Sigmoid colon (tissue), 7 donors: ENCODE measurements around the gene HIRA. TPM values are rescaled to one million over a fixed set of nuclear protein-coding genes. Genes with fewer than 3 reads are reported as not detected.
"Not testable (repeated sequence)": the region's sequence is repeated elsewhere in the genome, so short reads cannot be mapped to it uniquely, and the experiment has no call there.

Experiments
- DNase-seq: peaks from one replicate; pipeline ENCODE4 v3.0.0-alpha.2; 2019
- H3K27ac ChIP-seq, 4 donors: fragments of 200-600 bp; sonication (generic); one replicate each; pipeline ENCODE4 v1.5.1; 2016 to 2019; ENCODE audit warnings: mild to moderate bottlenecking in 1 of 4
- H3K27me3 ChIP-seq, 3 donors: fragments of 200-600 bp; sonication (generic); one replicate each; pipeline ENCODE4 v1.5.1; 2019; ENCODE audit warnings: mild to moderate bottlenecking in 1 of 3
- H3K36me3 ChIP-seq, 4 donors: fragments of 200-600 bp; sonication (generic); one replicate each; pipeline ENCODE4 v1.5.1; 2016 to 2019
- H3K4me1 ChIP-seq, 4 donors: fragments of 200-600 bp; sonication (generic); one replicate each; pipeline ENCODE4 v1.5.1; 2017 to 2019
- H3K4me3 ChIP-seq, 4 donors: fragments of 200-600 bp; sonication (generic); one replicate each; pipeline ENCODE4 v1.5.1; 2017 to 2019; ENCODE audit warnings: mild to moderate bottlenecking in 2 of 4, moderate library complexity in 1 of 4
- H3K9me3 ChIP-seq, 4 donors: fragments of 200-600 bp in 3 of 4; sonication (generic) in 3 of 4; one replicate each; pipeline versions ENCODE4 v1.5.1 to v1.6.1; 2013 to 2019
- EP300 ChIP-seq, 4 donors: sonication (generic); formaldehyde crosslinking; IDR thresholded peaks; one replicate each; pipeline ENCODE4 v1.6.1; 2017; ENCODE audit warnings: antibody characterized with exemption in 4 of 4
- POLR2A ChIP-seq, 2 donors: fragments of 450-650 bp; IDR thresholded peaks; one replicate each; pipeline ENCODE4 v1.6.1; 2016; ENCODE audit warnings: antibody characterized with exemption in 2 of 2, mild to moderate bottlenecking in 2 of 2, moderate library complexity in 2 of 2
- POLR2AphosphoS5 ChIP-seq, 4 donors: sonication (generic); formaldehyde crosslinking; IDR thresholded peaks; one replicate each; pipeline ENCODE4 v1.6.1; 2017; ENCODE audit warnings: antibody characterized with exemption in 4 of 4
- WGBS, 2 donors: extraction: QIAGEN DNeasy Blood & Tissue Kit; methylation state at CpG; one replicate each; pipeline ENCODE4 v1.1.7; 2013; 5-methylcytosine and 5-hydroxymethylcytosine counted together
- intact Hi-C: fragments of 100-400 bp; cut with DNase I; formaldehyde crosslinking; loops from one replicate; pipeline ENCODE4 v1.15.1; 2023
- polyA plus RNA-seq, 3 donors: library from polyadenylated mRNA; stranded (reverse); fragments of 200-250 nt; gene quantifications; one replicate each; pipeline ENCODE4 v1.2.3, GENCODE V29; 2013
- total RNA-seq, 4 donors: library from RNA; depleted of rRNA; stranded (reverse); fragments of >200 nt; gene quantifications; one replicate each; pipeline ENCODE4 v1.1.0, GENCODE V29; 2016
- TF ChIP-seq, protein P1 (sequence below), 4 experiments: fragments of 450-650 bp in 3 of 4; fragments of 200-600 bp in 1 of 4; IDR thresholded peaks; one replicate each; pipeline ENCODE4 v1.5.1; 2016 to 2019; ENCODE audit warnings: antibody characterized with exemption in 4 of 4, mild to moderate bottlenecking in 3 of 4, moderate library complexity in 2 of 4
- donor health status: healthy with polysubstance abuse.
- donor health status: Bipolar disorder and iron deficiency.
- donor health status: healthy.

Gene HIRA
- total and polyA plus RNA-seq, 7 donors: 11.1 to 25.0 (median 15.3) TPM

DNA sequence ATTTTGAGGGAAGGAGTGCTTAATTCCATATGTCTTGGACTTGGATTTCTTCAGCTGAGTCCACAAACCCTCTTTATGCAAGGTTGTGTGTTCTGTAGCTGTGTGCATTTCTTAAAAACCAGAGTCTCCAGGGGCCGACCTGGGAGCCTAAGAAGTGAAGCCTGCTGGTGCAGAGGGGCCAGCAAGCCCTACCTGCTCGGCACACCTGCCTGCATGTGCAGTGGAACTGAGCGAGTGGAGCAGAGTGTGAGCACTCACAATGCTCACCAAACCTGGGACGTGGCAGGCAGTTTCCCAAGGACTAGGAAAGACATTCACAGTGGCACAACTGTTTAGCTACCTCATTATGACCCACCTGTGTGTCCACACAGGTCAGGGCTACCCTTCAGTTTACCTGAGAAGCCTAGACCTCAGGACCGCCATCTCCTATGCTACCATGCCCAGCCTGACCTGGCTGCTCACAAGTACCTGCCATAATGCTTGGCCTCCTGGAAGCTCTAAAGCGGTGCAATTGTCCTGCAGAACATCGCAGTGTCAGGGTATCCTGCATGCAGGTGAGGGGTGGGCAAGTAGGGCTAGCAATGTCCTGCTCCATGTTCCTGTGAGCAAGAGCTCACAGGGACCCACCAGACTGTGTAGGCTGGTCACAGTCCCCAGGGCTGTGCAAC lies 12.1 kb upstream of the HIRA start:
- WGBS, 2 donors: 82 to 93% methylated on average over 7 of the region's 7 CpGs
- Histone ChIP-seq H3K4me1 (peaks cover 0 to 27% (median 22%) of the 10 kb centered on the region in 4 donors), H3K27me3 (no peaks in the 10 kb centered on the region), H3K4me3 (no peak overlapping the region), H3K27ac (no peak overlapping the region), H3K36me3 (peaks cover 0 to 40% (median 8%) of the 10 kb centered on the region in 4 donors), H3K9me3 (no peaks in the 10 kb centered on the region)
- no peak for TF ChIP-seq POLR2AphosphoS5 (IDR thresholded peaks at IDR 0.05)
- TF ChIP-seq, protein P1, sequence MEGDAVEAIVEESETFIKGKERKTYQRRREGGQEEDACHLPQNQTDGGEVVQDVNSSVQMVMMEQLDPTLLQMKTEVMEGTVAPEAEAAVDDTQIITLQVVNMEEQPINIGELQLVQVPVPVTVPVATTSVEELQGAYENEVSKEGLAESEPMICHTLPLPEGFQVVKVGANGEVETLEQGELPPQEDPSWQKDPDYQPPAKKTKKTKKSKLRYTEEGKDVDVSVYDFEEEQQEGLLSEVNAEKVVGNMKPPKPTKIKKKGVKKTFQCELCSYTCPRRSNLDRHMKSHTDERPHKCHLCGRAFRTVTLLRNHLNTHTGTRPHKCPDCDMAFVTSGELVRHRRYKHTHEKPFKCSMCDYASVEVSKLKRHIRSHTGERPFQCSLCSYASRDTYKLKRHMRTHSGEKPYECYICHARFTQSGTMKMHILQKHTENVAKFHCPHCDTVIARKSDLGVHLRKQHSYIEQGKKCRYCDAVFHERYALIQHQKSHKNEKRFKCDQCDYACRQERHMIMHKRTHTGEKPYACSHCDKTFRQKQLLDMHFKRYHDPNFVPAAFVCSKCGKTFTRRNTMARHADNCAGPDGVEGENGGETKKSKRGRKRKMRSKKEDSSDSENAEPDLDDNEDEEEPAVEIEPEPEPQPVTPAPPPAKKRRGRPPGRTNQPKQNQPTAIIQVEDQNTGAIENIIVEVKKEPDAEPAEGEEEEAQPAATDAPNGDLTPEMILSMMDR (IDR thresholded peaks at IDR 0.05): no peak
- TF ChIP-seq EP300 (IDR thresholded peaks at IDR 0.05): no peak
- no peak for TF ChIP-seq POLR2A (IDR thresholded peaks at IDR 0.05)
- intact Hi-C loops: loop anchor here (10.0 kb wide), 1 partner anchor 411 kb away; the partner anchor contains the start of genes GNB1L and RTL10
- DNase-seq: no peak

DNA sequence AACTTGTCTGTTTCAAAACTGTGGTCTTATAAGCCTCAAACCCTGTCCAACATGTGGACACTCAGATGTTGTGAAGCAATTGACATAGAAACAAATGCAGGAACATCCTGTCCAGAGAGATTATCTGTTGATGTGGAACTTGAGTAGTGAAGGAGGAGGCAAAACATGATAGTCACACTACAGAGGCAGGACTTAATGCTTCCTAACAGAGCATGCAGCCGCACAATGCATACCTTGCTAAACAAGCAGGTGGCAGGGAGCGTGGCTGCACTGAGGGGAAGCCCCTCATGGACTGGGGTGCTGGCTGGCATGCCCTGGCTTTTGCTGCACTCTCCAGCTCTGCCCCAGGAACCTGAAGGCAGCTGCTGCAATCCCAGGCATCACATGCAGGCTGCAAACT lies 10.6 kb upstream of the HIRA start:
- no peak overlapping the region for H3K27ac ChIP-seq
- no peaks in the 10 kb centered on the region for H3K27me3 ChIP-seq
- WGBS, 2 donors: 84 to 97% methylated on average over 2 of the region's 2 CpGs
- peaks cover 0 to 20% (median 16%) of the 10 kb centered on the region in 4 donors for H3K4me1 ChIP-seq
- H3K4me3 ChIP-seq: no peak overlapping the region
- DNase-seq: no peak
- peaks cover 0 to 49% (median 8%) of the 10 kb centered on the region in 4 donors for H3K36me3 ChIP-seq
- H3K9me3 ChIP-seq: no peaks in the 10 kb centered on the region
- TF ChIP-seq EP300 (IDR thresholded peaks at IDR 0.05) (no peak), POLR2A (IDR thresholded peaks at IDR 0.05) (no peak), POLR2AphosphoS5 (IDR thresholded peaks at IDR 0.05) (no peak)
- TF ChIP-seq, protein P1 (IDR thresholded peaks at IDR 0.05): no peak
- intact Hi-C loops: loop anchor here (10.0 kb wide), 1 partner anchor 413 kb away; the partner anchor contains the start of genes GNB1L and RTL10

DNA sequence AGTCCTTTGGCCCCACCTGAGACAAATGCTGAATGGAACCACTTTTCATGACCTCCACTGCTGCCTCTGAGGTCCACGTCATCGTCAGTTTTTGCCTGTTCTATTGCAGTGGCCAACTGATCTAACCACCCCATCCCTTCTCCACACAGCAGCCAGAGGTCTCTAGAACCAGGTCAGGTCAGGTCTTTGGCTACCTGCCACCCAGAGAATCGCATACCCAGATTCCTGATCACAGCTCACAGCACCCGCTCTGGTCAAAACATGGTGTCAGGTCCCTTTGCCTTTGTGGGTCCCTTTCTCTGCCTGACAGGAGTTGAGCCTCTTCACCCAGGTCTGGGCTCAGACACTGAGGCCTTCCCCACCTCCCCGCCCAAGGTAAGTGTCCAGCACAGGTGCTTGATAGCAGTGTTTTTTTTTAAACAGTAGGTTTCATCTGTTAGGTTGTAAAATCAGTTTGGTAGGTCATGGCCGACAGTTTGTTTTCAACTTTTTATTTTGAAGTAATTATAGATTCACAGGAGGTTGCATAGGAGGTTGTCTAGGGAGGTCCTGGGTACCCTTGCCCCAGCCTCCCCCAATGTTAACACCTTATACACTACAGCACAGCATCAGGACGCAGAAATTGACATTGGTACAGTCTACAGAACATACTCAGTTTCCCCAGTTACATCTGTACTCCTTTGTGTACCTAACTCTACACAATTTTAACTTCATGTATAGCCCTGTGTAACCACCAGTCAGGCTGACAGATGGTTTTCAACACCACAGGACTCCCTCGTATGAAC lies 9.1 kb upstream of the HIRA start:
- TF ChIP-seq EP300 (IDR thresholded peaks at IDR 0.05) (no peak), POLR2A (IDR thresholded peaks at IDR 0.05) (no peak), POLR2AphosphoS5 (IDR thresholded peaks at IDR 0.05) (no peak)
- TF ChIP-seq, protein P1 (IDR thresholded peaks at IDR 0.05): no peak
- Histone ChIP-seq H3K36me3 (peaks cover 5 to 64% (median 12%) of the 10 kb centered on the region in 4 donors), H3K4me3 (no peak overlapping the region), H3K9me3 (no peaks in the 10 kb centered on the region), H3K27me3 (no peaks in the 10 kb centered on the region), H3K27ac (no peak overlapping the region), H3K4me1 (peaks cover 0 to 7% (median 3%) of the 10 kb centered on the region in 4 donors)
- 85 to 92% methylated on average over 8 of the region's 8 CpGs for WGBS, 2 donors
- intact Hi-C loops: loop anchor here (10.0 kb wide), 1 partner anchor 414 kb away; the partner anchor contains the start of genes GNB1L and RTL10
- DNase-seq: no peak

DNA sequence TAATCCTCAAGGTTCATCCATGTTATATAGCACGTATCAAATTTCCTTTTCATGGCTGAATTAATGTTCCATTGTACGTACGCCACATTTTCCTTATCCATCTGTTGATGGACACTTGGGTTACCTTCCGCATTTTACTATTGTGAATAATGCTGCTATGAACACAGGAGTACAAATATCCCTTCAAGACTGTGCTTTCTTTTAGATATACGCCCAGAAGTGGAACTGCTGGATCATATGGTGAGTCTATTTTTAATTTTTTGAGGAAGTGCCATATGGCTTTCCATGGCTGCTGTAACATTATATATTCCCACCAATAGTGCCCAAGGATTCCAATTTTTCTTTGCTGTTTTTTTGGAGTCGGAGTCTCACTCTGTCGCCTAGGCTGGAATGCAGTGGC lies 6.8 kb upstream of the HIRA start:
- 95 to 97% methylated on average over 7 of the region's 7 CpGs for WGBS, 2 donors
- DNase-seq: no peak
- no peaks in the 10 kb centered on the region for H3K27me3 ChIP-seq
- no peak overlapping the region for H3K27ac ChIP-seq
- H3K4me3 ChIP-seq: no peak overlapping the region
- intact Hi-C loops: loop anchor here (10.0 kb wide), 1 partner anchor 143 kb away; the partner anchor contains the start of gene CLTCL1
- TF ChIP-seq, protein P1 (IDR thresholded peaks at IDR 0.05): no peak
- TF ChIP-seq POLR2AphosphoS5 (IDR thresholded peaks at IDR 0.05) (no peak), EP300 (IDR thresholded peaks at IDR 0.05) (no peak), POLR2A (IDR thresholded peaks at IDR 0.05) (no peak)
- no peaks in the 10 kb centered on the region for H3K9me3 ChIP-seq
- peaks cover 0 to 63% (median 12%) of the 10 kb centered on the region in 4 donors for H3K36me3 ChIP-seq
- peaks cover 0 to 7% (median 4%) of the 10 kb centered on the region in 4 donors for H3K4me1 ChIP-seq

DNA sequence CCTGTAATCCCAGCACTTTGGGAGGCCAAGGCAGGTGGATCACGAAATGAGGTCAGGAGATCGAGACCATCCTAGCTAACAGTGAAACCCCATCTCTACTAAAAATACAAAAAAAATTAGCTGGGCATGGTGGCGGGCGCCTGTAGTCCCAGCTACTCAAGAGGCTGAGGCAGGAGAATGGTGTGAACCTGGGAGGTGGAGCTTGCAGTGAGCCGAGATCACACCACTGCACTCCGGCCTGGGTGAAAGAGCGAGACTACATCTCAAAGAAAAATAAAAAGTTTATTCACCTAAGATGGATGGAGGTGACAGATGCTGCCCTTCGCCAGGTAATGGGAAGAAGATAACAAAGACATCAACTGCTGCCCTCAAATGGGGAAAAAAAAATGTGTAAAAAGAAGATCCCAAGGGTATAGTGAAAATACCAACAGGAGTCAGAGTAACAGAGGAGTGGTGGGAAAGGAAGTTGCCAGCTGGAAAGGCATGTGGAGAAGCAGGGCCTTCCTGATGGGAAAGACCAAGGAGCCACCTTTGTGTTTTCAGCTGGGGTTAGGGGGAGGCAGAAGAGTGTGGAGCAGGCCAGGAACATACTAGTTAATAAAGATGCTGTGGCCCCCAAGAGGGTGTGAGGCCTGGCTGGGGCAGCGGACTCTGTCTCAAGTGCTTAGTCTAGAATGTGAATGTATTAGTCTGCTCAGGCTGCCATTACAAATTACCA lies 5.1 kb upstream of the HIRA start:
- H3K9me3 ChIP-seq, DNase-seq, H3K27me3 ChIP-seq, H3K27ac ChIP-seq, H3K4me3 ChIP-seq: not testable (repeated sequence)
- H3K36me3 ChIP-seq: peaks cover 0 to 47% (median 12%) of the 10 kb centered on the region in 4 donors
- intact Hi-C loops: loop anchor here (10.0 kb wide), 1 partner anchor 142 kb away; the partner anchor contains the start of gene CLTCL1
- 94 to 96% methylated on average over 9 of the region's 9 CpGs for WGBS, 2 donors
- H3K4me1 ChIP-seq: peaks cover 0 to 12% (median 11%) of the 10 kb centered on the region in 4 donors
